GM12872 (cell line): ENCODE results near the gene MASP2.

ENCODE experiments used
- TF ChIP-seq, protein P1 (sequence below): IDR thresholded peaks from 3 replicates; pipeline ENCODE4 v1.5.1; 2011; ENCODE audit warnings: low read depth, mild to moderate bottlenecking, low read length, moderate library complexity; ENCODE audit not compliant: insufficient read depth

MASP2 gene

GRCh38 chr1:11061652-11062365, 14.8 kb upstream of the MASP2 start:
- TF ChIP-seq, protein P1, sequence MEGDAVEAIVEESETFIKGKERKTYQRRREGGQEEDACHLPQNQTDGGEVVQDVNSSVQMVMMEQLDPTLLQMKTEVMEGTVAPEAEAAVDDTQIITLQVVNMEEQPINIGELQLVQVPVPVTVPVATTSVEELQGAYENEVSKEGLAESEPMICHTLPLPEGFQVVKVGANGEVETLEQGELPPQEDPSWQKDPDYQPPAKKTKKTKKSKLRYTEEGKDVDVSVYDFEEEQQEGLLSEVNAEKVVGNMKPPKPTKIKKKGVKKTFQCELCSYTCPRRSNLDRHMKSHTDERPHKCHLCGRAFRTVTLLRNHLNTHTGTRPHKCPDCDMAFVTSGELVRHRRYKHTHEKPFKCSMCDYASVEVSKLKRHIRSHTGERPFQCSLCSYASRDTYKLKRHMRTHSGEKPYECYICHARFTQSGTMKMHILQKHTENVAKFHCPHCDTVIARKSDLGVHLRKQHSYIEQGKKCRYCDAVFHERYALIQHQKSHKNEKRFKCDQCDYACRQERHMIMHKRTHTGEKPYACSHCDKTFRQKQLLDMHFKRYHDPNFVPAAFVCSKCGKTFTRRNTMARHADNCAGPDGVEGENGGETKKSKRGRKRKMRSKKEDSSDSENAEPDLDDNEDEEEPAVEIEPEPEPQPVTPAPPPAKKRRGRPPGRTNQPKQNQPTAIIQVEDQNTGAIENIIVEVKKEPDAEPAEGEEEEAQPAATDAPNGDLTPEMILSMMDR, result no peak

DNA sequence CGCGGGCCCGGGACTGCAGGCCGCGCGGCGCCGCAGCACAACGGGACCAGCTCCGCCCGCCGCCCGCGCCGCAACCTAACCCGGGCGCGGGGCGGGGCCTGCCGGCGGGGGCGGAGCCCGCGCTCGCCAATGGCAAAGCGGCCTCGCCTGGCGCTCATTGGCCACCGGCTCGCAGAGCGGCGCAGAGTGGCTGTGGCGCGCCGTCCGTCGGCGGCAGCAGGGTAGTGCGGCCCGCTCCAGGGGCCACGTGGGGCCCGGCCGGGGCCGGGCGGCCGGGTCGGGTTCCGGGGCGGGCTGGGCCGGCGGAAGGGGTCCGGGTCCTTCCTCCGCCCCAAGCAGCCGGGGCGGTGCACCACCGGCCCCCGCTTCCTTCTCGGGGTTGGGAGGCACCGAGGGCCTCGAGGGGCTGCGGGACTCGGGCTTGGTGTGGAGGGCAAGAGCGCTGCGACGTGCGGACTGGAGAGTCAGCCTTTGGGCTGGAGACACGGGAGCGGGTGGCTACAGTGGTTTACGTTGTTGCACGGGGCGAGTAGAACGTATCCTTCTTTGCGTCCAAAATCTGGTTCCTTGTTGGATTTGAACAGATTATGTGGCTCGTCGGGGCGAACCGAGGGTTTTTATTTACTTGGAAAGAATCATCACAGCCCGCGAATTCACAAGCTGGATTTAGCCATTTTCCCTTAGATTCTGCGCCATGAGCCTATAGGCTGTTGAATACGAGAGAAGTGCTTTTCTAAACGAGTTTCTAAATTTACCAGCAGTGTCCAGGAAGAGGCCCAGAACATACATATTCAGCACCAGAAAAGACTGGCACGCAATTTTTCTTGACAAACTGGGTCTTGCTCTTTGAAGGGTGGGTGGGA, 13.2 kb upstream of the MASP2 start, which contains the start of gene SRM:
TSS of gene SRM (minus strand) at position 51 of the 863 bp plus-strand sequence. CDS start 75 bp downstream, outside the sequence.
- TF ChIP-seq, protein P1, result peak; percentile 36; the same call in 1 of the 3 replicates

- TF ChIP-seq, protein P1, result no peak
Measured at GRCh38 chr1:11059155-11059967, 12.3 kb upstream of the MASP2 start.

DNA sequence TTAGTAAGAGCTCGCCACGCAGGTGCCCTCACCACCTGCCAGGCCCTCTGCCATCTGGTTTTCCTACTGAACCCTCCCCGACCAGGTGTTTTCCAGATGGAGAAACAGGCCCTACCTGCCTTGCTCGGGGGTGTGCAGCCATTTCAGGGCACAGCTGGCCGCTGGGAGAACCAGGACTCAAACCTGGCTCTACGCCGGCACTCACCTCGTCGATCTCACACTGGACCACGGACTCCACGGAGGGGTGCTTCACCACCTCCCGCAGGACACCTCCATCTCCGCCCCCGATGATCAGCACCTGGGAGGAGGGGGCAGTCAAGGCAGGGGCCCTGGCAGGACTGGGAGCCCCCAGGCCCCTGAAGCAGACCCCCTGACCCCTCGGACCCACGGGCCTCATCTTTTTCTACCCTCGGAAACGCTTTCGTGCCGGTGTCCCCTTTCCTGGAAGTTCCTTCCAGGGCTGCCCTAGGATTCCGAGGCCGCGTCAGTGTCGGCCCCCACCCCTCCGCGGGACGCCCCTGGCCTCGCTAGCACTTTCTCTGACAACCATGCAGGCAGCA, 11.6 kb upstream of the MASP2 start:
- TF ChIP-seq, protein P1, result no peak

DNA sequence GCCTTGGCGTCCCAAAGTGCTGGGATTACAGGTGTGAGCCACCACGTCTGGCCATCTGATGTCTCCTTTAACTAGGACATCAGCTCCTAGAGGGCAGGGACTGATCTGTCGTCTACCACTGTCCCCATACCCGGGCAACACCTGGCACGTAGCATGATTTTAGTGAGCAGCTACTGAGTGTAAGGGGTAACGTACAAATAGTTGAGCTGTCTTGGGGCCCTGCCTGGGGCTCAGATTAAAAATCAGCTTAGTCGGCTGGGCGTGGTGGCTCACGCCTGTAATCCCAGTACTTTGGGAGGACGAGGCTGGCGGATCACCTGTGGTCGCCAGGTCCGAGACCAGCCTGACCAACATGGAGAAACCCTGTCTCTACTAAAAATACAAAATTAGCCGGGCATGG, 11.0 kb upstream of the MASP2 start:
- TF ChIP-seq, protein P1, result no peak

- TF ChIP-seq, protein P1, result no peak
Measured at GRCh38 chr1:11057477-11057876, 10.4 kb upstream of the MASP2 start.
